HL-60 (cell line): ENCODE results near the gene TANK.

Experiments
- CTCF ChIP-seq: IDR thresholded peaks from one replicate; pipeline ENCODE4 v1.5.1; 2011; ENCODE audit warnings: low read length, control low read depth, inconsistent platforms; ENCODE audit not compliant: insufficient read depth
- GABPA ChIP-seq: IDR thresholded peaks from 2 replicates; pipeline ENCODE4 v1.6.1; 2012; ENCODE audit warnings: low read depth
- POLR2AphosphoS5 ChIP-seq: IDR thresholded peaks from 2 replicates; pipeline ENCODE4 v1.6.1; 2012; ENCODE audit warnings: low read depth
- REST ChIP-seq: IDR thresholded peaks from 2 replicates; pipeline ENCODE4 v1.6.1; 2012; ENCODE audit warnings: low read depth; ENCODE audit not compliant: insufficient replicate concordance

GRCh38 chr2:161217597-161218185 lies 57.5 kb downstream of the TANK start:
- TF ChIP-seq CTCF (no peak), POLR2AphosphoS5 (no peak), REST (no peak), GABPA (no peak)
